GM23338 (cell line): ENCODE measurements around the gene PROB1. TPM values are rescaled to one million over a fixed set of nuclear protein-coding genes. Genes with fewer than 3 reads are reported as not detected.

Source experiments
- ATAC-seq: fragments of 200-7000 bp; cut with Tn5 transposase; 3 replicates; pipeline ENCODE4 v1.9.1; 2020
- DNase-seq: peaks from one replicate; pipeline ENCODE4 v3.0.0-alpha.2; 2015; ENCODE audit warnings: low spot score
- H2AFZ ChIP-seq: fragments of 200-600 bp; sonication (generic); 2 replicates; pipeline ENCODE4 v1.8.0; 2016; ENCODE audit warnings: antibody characterized with exemption, mild to moderate bottlenecking, moderate library complexity
- H3F3A ChIP-seq: fragments of 200-600 bp; sonication (generic); replicated peaks from 2 replicates; pipeline ENCODE4 v1.8.0; 2017; ENCODE audit warnings: antibody characterized with exemption, mixed run types, low read depth
- H3K27ac ChIP-seq: fragments of 200-600 bp; sonication (generic); 2 replicates; pipeline ENCODE4 v1.6.1; 2016; ENCODE audit warnings: low read depth
- H3K27me3 ChIP-seq: fragments of 200-600 bp; sonication (generic); 2 replicates; pipeline ENCODE4 v1.8.0; 2016; ENCODE audit warnings: mild to moderate bottlenecking, mixed run types, moderate library complexity; ENCODE audit not compliant: insufficient read depth
- H3K36me3 ChIP-seq: fragments of 200-600 bp; sonication (generic); 2 replicates; pipeline ENCODE4 v1.8.0; 2016; ENCODE audit warnings: mild to moderate bottlenecking; ENCODE audit not compliant: insufficient read depth
- H3K4me1 ChIP-seq: fragments of 200-600 bp; sonication (generic); 2 replicates; pipeline ENCODE4 v1.8.0; 2016; ENCODE audit warnings: mild to moderate bottlenecking, moderate library complexity; ENCODE audit not compliant: insufficient read depth
- H3K4me2 ChIP-seq: fragments of 200-600 bp; sonication (generic); 2 replicates; pipeline ENCODE4 v1.7.1; 2017; ENCODE audit warnings: mixed run types
- H3K4me3 ChIP-seq: fragments of 200-600 bp; sonication (generic); 2 replicates; pipeline ENCODE4 v1.6.1; 2016; ENCODE audit warnings: mixed run types
- H3K79me2 ChIP-seq: fragments of 200-600 bp; sonication (generic); replicated peaks from 2 replicates; pipeline ENCODE4 v1.8.0; 2017; ENCODE audit warnings: mild to moderate bottlenecking; ENCODE audit not compliant: insufficient read depth
- H3K9me2 ChIP-seq: fragments of 200-600 bp; sonication (generic); 2 replicates; pipeline ENCODE4 v1.8.0; 2017; ENCODE audit not compliant: insufficient read depth
- H4K20me1 ChIP-seq: fragments of 200-600 bp; sonication (generic); replicated peaks from 2 replicates; pipeline ENCODE4 v1.8.0; 2017; ENCODE audit warnings: mild to moderate bottlenecking; ENCODE audit not compliant: insufficient read depth
- H3K27ac Mint-ChIP-seq: 2 replicates; pipeline ENCODE4 v1.8.0; 2020; ENCODE audit warnings: inconsistent platforms, mild to moderate bottlenecking, moderate library complexity, mixed read lengths
- H3K27me3 Mint-ChIP-seq: 3 replicates; pipeline ENCODE4 v1.8.0; 2022; ENCODE audit warnings: low read depth, mild to moderate bottlenecking, moderate library complexity, mixed read lengths, inconsistent platforms; ENCODE audit not compliant: insufficient read depth, poor library complexity
- H3K36me3 Mint-ChIP-seq: 3 replicates; pipeline ENCODE4 v1.8.0; 2021; ENCODE audit warnings: low read depth, mild to moderate bottlenecking, inconsistent platforms, moderate library complexity, mixed read lengths
- H3K4me1 Mint-ChIP-seq: 3 replicates; pipeline ENCODE4 v1.8.0; 2020; ENCODE audit warnings: mild to moderate bottlenecking, inconsistent platforms, mixed read lengths
- H3K4me3 Mint-ChIP-seq: 3 replicates; pipeline ENCODE4 v1.8.0; 2021; ENCODE audit warnings: moderate library complexity, mild to moderate bottlenecking, inconsistent platforms, mixed read lengths
- H3K9me3 Mint-ChIP-seq: 3 replicates; pipeline ENCODE4 v1.8.0; 2020; ENCODE audit warnings: moderate library complexity, mild to moderate bottlenecking, inconsistent platforms, mixed read lengths
- CREB1 ChIP-seq: fragments of 250-450 bp; sonication (Bioruptor Pico); IDR thresholded peaks from 2 replicates; pipeline ENCODE4 v1.5.0; 2020; ENCODE audit warnings: low read depth, mild to moderate bottlenecking, moderate library complexity
- JUNB ChIP-seq: IDR thresholded peaks from one replicate; pipeline ENCODE4 v1.6.1; 2016; ENCODE audit warnings: antibody characterized with exemption; ENCODE audit not compliant: unreplicated experiment
- NANOG ChIP-seq: IDR thresholded peaks from 2 replicates; pipeline ENCODE4 v1.6.1; 2016; ENCODE audit warnings: antibody characterized with exemption, borderline replicate concordance
- POLR2AphosphoS5 ChIP-seq: IDR thresholded peaks from 2 replicates; pipeline ENCODE4 v1.6.1; 2016; ENCODE audit warnings: antibody characterized with exemption, low read depth
- ZNF331 ChIP-seq: fragments of 250-450 bp; sonication (Bioruptor Pico); IDR thresholded peaks from 2 replicates; pipeline ENCODE4 v1.5.0; 2020; ENCODE audit warnings: low read depth, mild to moderate bottlenecking, moderate library complexity
- polyA plus RNA-seq: library from polyadenylated mRNA; unstranded; fragments of >200 nt; fragmentation: Nextera tagmentation; extraction: Ambion mirVana; gene quantifications from 2 replicates; pipeline ENCODE4 v1.2.1, GENCODE V29; 2016
- total RNA-seq: library from RNA; depleted of rRNA; stranded (reverse); fragments of >200 nt; shearing (Covaris generic); gene quantifications from 2 replicates; pipeline ENCODE4 v1.2.3, GENCODE V29; 2014
- TF ChIP-seq, protein P1 (sequence below): fragments of 250-450 bp; sonication (Bioruptor Pico); IDR thresholded peaks from 2 replicates; pipeline ENCODE4 v1.5.0; 2020; ENCODE audit warnings: mild to moderate bottlenecking, moderate library complexity
- TF ChIP-seq, protein P2 (sequence below): IDR thresholded peaks from 2 replicates; pipeline ENCODE4 v1.6.1; 2016; ENCODE audit warnings: antibody characterized with exemption

PROB1 gene
- total and polyA plus RNA-seq, 2 experiments from 2014 or later: 0.73 to 2.7 TPM

DNA sequence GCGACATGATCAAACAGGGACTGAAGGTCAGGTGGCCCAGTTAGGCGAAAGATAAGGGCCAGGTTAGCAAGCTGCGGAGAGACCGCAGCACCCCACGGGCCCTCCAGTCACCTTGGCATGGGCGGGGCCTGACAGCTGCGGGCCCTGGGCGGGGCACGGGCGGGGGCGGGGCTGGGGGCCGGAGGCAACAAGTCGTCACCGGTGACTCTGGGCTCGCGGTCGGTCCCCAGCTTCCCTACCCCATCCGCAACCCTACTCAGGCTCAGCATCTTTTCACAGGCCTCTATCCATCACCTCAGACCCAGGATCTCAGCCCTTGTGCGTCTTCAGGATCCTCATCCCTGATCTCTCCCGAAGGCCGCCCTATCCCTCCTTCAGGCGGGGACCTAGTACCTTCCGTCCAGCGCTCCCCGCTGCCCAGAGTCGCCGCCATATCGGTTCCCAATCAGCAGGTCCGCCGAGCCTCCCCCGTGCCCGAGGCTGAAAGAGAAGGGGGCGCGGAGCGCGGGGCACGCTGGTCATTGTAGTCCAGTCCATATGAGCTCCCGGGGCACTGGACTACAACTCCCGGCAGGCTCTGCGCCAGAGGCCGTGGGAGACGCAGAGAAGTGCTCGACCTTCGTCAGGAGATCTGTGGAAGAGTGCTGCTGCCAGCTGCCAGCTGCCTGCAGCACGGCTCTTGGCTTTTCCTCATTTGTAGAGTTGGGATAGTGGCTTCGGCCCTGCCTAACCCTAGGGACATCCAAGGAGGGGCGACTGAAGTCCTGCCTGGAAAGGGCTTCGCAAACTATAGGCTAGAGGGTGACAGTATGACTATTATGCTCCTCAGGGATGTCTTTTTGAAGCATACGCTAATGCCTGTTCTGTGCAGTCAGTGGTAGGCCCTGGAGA, 44.4 kb upstream of the PROB1 start, which contains the start of gene DNAJC18:
TSS of gene DNAJC18 (minus strand) at position 513 of the 891 bp plus-strand sequence. CDS start at position 433, 80 bp downstream.
- H3K4me2 ChIP-seq: peak within 1 kb of the TSS; percentile 91
- peaks cover 6% of the 10 kb centered on the region; the same call in 1 of the 2 replicates for H3K36me3 ChIP-seq
- H3K4me1 ChIP-seq: peaks cover 15% of the 10 kb centered on the region
- H3F3A ChIP-seq: 0 out of 2 replicates have a peak, but pooled peaks cover 10% of the 10 kb centered on the region
- Mint-ChIP-seq H3K27ac (peak within 1 kb of the TSS; percentile 98), H3K4me1 (peaks cover 15% of the 10 kb centered on the region), H3K9me3 (no peaks in the 10 kb centered on the region), H3K36me3 (peaks cover 10% of the 10 kb centered on the region; the same call in 2 of the 3 replicates), H3K27me3 (peaks cover 6% of the 10 kb centered on the region), H3K4me3 (peak within 1 kb of the TSS; percentile 96)
- no peaks in the 10 kb centered on the region for H4K20me1 ChIP-seq
- no peaks in the 10 kb centered on the region for H3K79me2 ChIP-seq
- peak within 1 kb of the TSS; percentile 95; the same call in 1 of the 2 replicates for H2AFZ ChIP-seq
- H3K9me2 ChIP-seq: no peaks in the 10 kb centered on the region
- H3K4me3 ChIP-seq: peak within 1 kb of the TSS; percentile 89
- peak within 1 kb of the TSS; percentile 89 for H3K27ac ChIP-seq
- TF ChIP-seq POLR2AphosphoS5: peak; percentile 90
- TF ChIP-seq, protein P1, sequence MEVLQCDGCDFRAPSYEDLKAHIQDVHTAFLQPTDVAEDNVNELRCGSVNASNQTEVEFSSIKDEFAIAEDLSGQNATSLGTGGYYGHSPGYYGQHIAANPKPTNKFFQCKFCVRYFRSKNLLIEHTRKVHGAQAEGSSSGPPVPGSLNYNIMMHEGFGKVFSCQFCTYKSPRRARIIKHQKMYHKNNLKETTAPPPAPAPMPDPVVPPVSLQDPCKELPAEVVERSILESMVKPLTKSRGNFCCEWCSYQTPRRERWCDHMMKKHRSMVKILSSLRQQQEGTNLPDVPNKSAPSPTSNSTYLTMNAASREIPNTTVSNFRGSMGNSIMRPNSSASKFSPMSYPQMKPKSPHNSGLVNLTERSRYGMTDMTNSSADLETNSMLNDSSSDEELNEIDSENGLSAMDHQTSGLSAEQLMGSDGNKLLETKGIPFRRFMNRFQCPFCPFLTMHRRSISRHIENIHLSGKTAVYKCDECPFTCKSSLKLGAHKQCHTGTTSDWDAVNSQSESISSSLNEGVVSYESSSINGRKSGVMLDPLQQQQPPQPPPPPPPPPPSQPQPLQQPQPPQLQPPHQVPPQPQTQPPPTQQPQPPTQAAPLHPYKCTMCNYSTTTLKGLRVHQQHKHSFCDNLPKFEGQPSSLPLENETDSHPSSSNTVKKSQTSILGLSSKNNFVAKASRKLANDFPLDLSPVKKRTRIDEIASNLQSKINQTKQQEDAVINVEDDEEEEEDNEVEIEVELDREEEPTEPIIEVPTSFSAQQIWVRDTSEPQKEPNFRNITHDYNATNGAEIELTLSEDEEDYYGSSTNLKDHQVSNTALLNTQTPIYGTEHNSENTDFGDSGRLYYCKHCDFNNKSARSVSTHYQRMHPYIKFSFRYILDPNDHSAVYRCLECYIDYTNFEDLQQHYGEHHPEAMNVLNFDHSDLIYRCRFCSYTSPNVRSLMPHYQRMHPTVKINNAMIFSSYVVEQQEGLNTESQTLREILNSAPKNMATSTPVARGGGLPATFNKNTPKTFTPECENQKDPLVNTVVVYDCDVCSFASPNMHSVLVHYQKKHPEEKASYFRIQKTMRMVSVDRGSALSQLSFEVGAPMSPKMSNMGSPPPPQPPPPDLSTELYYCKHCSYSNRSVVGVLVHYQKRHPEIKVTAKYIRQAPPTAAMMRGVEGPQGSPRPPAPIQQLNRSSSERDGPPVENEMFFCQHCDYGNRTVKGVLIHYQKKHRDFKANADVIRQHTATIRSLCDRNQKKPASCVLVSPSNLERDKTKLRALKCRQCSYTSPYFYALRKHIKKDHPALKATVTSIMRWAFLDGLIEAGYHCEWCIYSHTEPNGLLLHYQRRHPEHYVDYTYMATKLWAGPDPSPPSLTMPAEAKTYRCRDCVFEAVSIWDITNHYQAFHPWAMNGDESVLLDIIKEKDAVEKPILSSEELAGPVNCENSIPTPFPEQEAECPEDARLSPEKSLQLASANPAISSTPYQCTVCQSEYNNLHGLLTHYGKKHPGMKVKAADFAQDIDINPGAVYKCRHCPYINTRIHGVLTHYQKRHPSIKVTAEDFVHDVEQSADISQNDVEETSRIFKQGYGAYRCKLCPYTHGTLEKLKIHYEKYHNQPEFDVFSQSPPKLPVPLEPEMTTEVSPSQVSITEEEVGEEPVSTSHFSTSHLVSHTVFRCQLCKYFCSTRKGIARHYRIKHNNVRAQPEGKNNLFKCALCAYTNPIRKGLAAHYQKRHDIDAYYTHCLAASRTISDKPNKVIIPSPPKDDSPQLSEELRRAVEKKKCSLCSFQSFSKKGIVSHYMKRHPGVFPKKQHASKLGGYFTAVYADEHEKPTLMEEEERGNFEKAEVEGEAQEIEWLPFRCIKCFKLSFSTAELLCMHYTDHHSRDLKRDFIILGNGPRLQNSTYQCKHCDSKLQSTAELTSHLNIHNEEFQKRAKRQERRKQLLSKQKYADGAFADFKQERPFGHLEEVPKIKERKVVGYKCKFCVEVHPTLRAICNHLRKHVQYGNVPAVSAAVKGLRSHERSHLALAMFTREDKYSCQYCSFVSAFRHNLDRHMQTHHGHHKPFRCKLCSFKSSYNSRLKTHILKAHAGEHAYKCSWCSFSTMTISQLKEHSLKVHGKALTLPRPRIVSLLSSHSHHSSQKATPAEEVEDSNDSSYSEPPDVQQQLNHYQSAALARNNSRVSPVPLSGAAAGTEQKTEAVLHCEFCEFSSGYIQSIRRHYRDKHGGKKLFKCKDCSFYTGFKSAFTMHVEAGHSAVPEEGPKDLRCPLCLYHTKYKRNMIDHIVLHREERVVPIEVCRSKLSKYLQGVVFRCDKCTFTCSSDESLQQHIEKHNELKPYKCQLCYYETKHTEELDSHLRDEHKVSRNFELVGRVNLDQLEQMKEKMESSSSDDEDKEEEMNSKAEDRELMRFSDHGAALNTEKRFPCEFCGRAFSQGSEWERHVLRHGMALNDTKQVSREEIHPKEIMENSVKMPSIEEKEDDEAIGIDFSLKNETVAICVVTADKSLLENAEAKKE (CRISPR knock-in tag): no peak
- 0 out of 2 replicates have a peak, but pooled peaks have one; percentile 50 for TF ChIP-seq CREB1
- TF ChIP-seq, protein P2, sequence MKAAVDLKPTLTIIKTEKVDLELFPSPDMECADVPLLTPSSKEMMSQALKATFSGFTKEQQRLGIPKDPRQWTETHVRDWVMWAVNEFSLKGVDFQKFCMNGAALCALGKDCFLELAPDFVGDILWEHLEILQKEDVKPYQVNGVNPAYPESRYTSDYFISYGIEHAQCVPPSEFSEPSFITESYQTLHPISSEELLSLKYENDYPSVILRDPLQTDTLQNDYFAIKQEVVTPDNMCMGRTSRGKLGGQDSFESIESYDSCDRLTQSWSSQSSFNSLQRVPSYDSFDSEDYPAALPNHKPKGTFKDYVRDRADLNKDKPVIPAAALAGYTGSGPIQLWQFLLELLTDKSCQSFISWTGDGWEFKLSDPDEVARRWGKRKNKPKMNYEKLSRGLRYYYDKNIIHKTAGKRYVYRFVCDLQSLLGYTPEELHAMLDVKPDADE: peak; percentile 88
- TF ChIP-seq ZNF331 (CRISPR knock-in tag): no peak
- no peak for TF ChIP-seq NANOG
- no peak for TF ChIP-seq JUNB
- ATAC-seq: peak; percentile 95
- H3K27me3 ChIP-seq: no peaks in the 10 kb centered on the region
- peak; percentile 97 for DNase-seq
